ENCODE measurements around the gene CCDC198.

- TF ChIP-seq CTCF (conservative IDR thresholded peaks at IDR 0.05; ENCODE audit: low read length) (no peak), EZH2phosphoT487 (IDR thresholded peaks at IDR 0.05; ENCODE audit: borderline replicate concordance) (no peak)
Measured at GRCh38 chr14:57462551-57462950, 31.1 kb downstream of the CCDC198 start.

Measured in Loucy (cell line).